Ovary (tissue), 9 donors: ENCODE measurements around the gene CCDC154. TPM values are rescaled to one million over a fixed set of nuclear protein-coding genes. Genes with fewer than 3 reads are reported as not detected.

ENCODE experiments used
- DNase-seq, 5 donors: peaks; one replicate each; pipeline ENCODE4 v3.0.0-alpha.2; 2019 to 2020
- H3K27ac ChIP-seq, 2 donors: fragments of 200-600 bp; one replicate each; pipeline versions ENCODE4 v1.5.1 to v1.8.0; 2019 to 2022
- H3K27me3 ChIP-seq: fragments of 200-600 bp; one replicate; pipeline ENCODE4 v1.8.0; 2022
- H3K36me3 ChIP-seq: fragments of 200-600 bp; sonication (generic); one replicate; pipeline ENCODE4 v1.5.1; 2019
- H3K4me1 ChIP-seq: one replicate; pipeline ENCODE4 v1.8.1; 2013; ENCODE audit warnings: mild to moderate bottlenecking, moderate library complexity; ENCODE audit not compliant: insufficient read depth
- H3K4me3 ChIP-seq: fragments of 200-600 bp; sonication (generic); one replicate; pipeline ENCODE4 v1.5.1; 2017
- H3K9me3 ChIP-seq, 2 donors: fragments of 200-600 bp in 1 of 2; sonication (generic) in 1 of 2; one replicate each; pipeline versions ENCODE4 v1.5.1 to v1.8.1; 2013 to 2019; ENCODE audit warnings: mild to moderate bottlenecking in 1 of 2, moderate library complexity in 1 of 2
- CTCF ChIP-seq, 3 donors: fragments of 450-650 bp in 2 of 3; fragments of 200-600 bp in 1 of 3; IDR thresholded peaks; one replicate each; pipeline versions ENCODE4 v1.5.1 to v1.8.0; 2016 to 2022; ENCODE audit warnings: antibody characterized with exemption in 3 of 3, mild to moderate bottlenecking in 1 of 3
- EP300 ChIP-seq: sonication (generic); formaldehyde crosslinking; IDR thresholded peaks from one replicate; pipeline ENCODE4 v1.6.1; 2017; ENCODE audit warnings: antibody characterized with exemption
- POLR2A ChIP-seq: fragments of 450-650 bp; IDR thresholded peaks from one replicate; pipeline ENCODE4 v1.6.1; 2017; ENCODE audit warnings: antibody characterized with exemption, mild to moderate bottlenecking, moderate library complexity
- WGBS, 3 donors: extraction: QIAGEN DNeasy Blood & Tissue Kit in 1 of 3; methylation state at CpG; one replicate each; pipeline versions ENCODE4 v1.1.5 to v1.1.7; 2013 to 2017; 5-methylcytosine and 5-hydroxymethylcytosine counted together
- intact Hi-C, 4 donors: fragments of 100-400 bp; cut with DNase I; formaldehyde crosslinking; loops; one replicate each; pipeline versions ENCODE4 v1.11.0 to v1.15.1; 2022 to 2023
- polyA plus RNA-seq, 2 donors: library from polyadenylated mRNA; stranded (reverse); fragments of 200-250 nt in 1 of 2; fragments of 350-450 nt in 1 of 2; fragmentation: Illumina TruSeq in 1 of 2; extraction: RNeasy Lipid Tissue Mini Kit (QIAGEN cat#74804) in 1 of 2; gene quantifications; one replicate each; pipeline ENCODE4 v1.2.3, GENCODE V29; 2013 to 2014
- total RNA-seq, 7 donors: library from RNA; depleted of rRNA in 2 of 7; stranded (reverse); fragments of >200 nt in 2 of 7; fragmentation: NEBNext Ultra II Directional in 3 of 7; extraction: Animal tissue kit (Norgen Biotek cat#: 25700) in 3 of 7; gene quantifications; one replicate each; pipeline versions ENCODE4 v1.1.0 to v1.2.4, GENCODE V29; 2016 to 2023
- donor health status: DM: no; HTN: no; CAD: no; lungs with moderate emphysema.
- donor health status: DM: no; HTN: no; CAD: no.
- donor health status: Bipolar disorder and iron deficiency.
- donor health status: DM: yes; HTN: yes; CAD: no.
- donor health status: DM: no; HTN: no; CAD: no.
- donor health status: DM: yes; HTN: yes; CAD: no.

Gene CCDC154
- total and polyA plus RNA-seq, 9 donors = 1.1 to 3.5 (median 1.7) TPM; not detected in 1

GRCh38 chr16:1397779-1398178, 46.6 kb downstream of the CCDC154 start:
- Histone ChIP-seq H3K9me3 (no peaks in the 10 kb centered on the region), H3K4me3 (no peak overlapping the region), H3K36me3 (no peaks in the 10 kb centered on the region), H3K27ac (no peak overlapping the region), H3K27me3 (no peaks in the 10 kb centered on the region), H3K4me1 (no peaks in the 10 kb centered on the region)
- DNase-seq = no peak
- TF ChIP-seq CTCF (IDR thresholded peaks at IDR 0.05) = no peak
- TF ChIP-seq POLR2A = no peak
- no peak for TF ChIP-seq EP300
- WGBS, 3 donors = 90 to 95% (median 91%) methylated on average over 19 to 21 of the region's 21 CpGs
- intact Hi-C loops = no loop called here

- no peak overlapping the region for H3K27ac ChIP-seq
- H3K9me3 ChIP-seq = no peaks in the 10 kb centered on the region
- DNase-seq = no peak
- TF ChIP-seq POLR2A (no peak), EP300 (no peak), CTCF (IDR thresholded peaks at IDR 0.05) (no peak)
- 86 to 88% (median 88%) methylated on average over 19 to 22 of the region's 22 CpGs for WGBS, 3 donors
- H3K4me3 ChIP-seq = no peak overlapping the region
- intact Hi-C loops = no loop called here
- no peaks in the 10 kb centered on the region for H3K4me1 ChIP-seq
- no peaks in the 10 kb centered on the region for H3K36me3 ChIP-seq
- no peaks in the 10 kb centered on the region for H3K27me3 ChIP-seq
These were observed 48.8 kb downstream of the CCDC154 start for GRCh38 chr16:1395444-1396031.

- intact Hi-C loops = no loop called here
- Histone ChIP-seq H3K4me1 (no peaks in the 10 kb centered on the region), H3K36me3 (no peaks in the 10 kb centered on the region), H3K27me3 (no peaks in the 10 kb centered on the region), H3K4me3 (no peak overlapping the region), H3K27ac (no peak overlapping the region), H3K9me3 (no peaks in the 10 kb centered on the region)
- no peak for DNase-seq
- TF ChIP-seq CTCF (IDR thresholded peaks at IDR 0.05) (no peak), POLR2A (no peak), EP300 (no peak)
- WGBS, 3 donors = 82 to 85% (median 85%) methylated on average over 19 of the region's 19 CpGs
These were observed 49.9 kb downstream of the CCDC154 start for GRCh38 chr16:1394367-1394951.

- intact Hi-C loops = no loop called here
- Histone ChIP-seq H3K9me3 (no peaks in the 10 kb centered on the region), H3K4me3 (no peak overlapping the region), H3K27ac (no peak overlapping the region), H3K4me1 (no peaks in the 10 kb centered on the region), H3K36me3 (no peaks in the 10 kb centered on the region), H3K27me3 (no peaks in the 10 kb centered on the region)
- WGBS, 3 donors = 91 to 95% (median 95%) methylated on average over 21 of the region's 21 CpGs
- no peak for TF ChIP-seq CTCF (IDR thresholded peaks at IDR 0.05)
- no peak for TF ChIP-seq EP300
- TF ChIP-seq POLR2A = no peak
- DNase-seq = no peak
These were observed 50.7 kb downstream of the CCDC154 start for GRCh38 chr16:1393613-1394176.
